ENCODE measurements around the gene WDR83. TPM values are rescaled to one million over a fixed set of nuclear protein-coding genes. Genes with fewer than 3 reads are reported as not detected.

WDR83 gene
- polyA plus RNA-seq, 4 donors = 10.9 to 23.8 (median 19.9) TPM

DNA sequence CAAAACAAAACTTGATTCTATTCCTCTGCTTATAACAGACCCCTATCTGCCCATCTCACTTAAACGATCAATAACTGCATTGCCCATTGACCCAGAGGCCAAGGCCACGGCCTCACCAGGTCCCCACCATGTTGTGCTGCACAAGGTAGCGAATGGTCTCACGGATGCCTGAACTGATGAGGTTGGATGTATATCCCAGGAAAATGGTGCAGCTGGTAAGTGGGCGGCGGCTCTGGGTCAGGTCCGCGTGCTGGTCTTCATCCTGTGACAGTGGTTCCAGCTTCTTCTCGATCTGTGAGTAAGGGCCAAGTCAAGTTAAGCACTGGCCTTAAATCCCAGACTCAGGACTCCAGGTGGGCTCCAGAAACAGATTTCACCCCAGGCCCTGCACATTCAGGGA, 13.4 kb downstream of the WDR83 start:
- no peak for DNase-seq
- Histone ChIP-seq H3K4me1 (ENCODE audit: control insufficient read depth in 3 of 3, insufficient read depth in 2 of 3, low read depth in 1 of 3, low read length in 2 of 3) (no peaks in the 10 kb centered on the region), H3K36me3 (ENCODE audit: control insufficient read depth in 3 of 3, insufficient read depth in 2 of 3, low read depth in 1 of 3, low read length in 3 of 3) (peaks cover 6 to 53% (median 10%) of the 10 kb centered on the region in 3 donors), H3K27me3 (ENCODE audit: control insufficient read depth in 3 of 3, insufficient read depth in 3 of 3, low read length in 3 of 3) (no peaks in the 10 kb centered on the region), H3K27ac (ENCODE audit: low read depth in 1 of 3, low read length in 2 of 3) (no peak overlapping the region), H3K9me3 (ENCODE audit: control insufficient read depth in 2 of 2, insufficient read depth in 1 of 2, low read depth in 1 of 2, low read length in 1 of 2) (no peaks in the 10 kb centered on the region), H3K4me3 (ENCODE audit: low read depth in 1 of 3, low read length in 3 of 3) (no peak overlapping the region)
- WGBS, 3 donors = 90 to 92% (median 91%) methylated on average over 9 of the region's 9 CpGs
- no peak for FAIRE-seq

DNA sequence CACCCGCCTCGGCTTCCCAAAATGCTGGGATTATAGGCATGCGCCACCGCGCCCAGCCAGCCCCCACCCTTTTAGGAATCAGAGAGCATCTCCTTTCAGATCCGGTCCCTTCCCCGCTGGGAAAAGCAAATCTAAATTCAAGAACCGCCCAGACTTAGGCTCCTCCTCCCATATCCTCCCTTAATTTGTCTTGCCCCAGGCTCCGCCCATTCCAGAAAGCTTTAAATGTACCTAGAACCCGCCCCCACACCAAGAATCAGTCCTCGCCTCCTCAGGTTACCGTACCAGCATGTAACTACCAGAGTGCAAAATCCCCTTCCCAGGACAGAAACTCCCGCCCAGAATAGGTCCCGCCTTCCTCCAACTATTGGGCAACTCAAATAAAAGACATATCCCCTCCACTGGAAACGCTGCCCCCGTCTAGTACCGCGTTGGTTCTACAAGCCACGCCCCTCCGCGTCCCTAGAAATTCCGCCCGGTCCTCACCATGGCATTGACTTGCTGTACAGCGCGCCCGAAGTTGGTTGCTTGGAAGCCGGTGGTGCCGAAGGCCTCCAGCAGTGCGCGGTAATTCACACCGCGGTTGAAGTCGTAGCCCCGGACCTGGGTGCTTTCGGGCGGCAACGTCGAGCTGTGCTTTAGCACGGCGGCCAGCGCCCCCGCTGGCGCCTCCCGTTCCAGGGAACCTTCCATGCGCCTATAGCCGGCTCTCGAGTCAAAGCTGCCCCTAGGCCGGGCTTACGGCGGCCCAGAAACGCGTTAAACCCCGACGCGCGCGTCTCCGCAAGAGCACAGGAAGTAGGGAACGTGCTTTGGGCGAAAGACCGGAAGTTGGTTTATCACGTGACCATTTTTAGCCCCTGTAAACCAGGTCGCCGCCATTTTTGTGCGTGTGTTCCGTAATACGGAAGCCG, 14.7 kb downstream of the WDR83 start, which contains the start of gene DHPS:
TSS of gene DHPS (minus strand) at position 807 of the 914 bp plus-strand sequence. CDS start at position 693, 114 bp downstream.
- DNase-seq (peak; percentile 97 to 98), FAIRE-seq (no peak)
- 0 to 1% (median 0%) methylated on average over 65 to 68 of the region's 68 CpGs for WGBS, 3 donors
- Histone ChIP-seq H3K27me3 (ENCODE audit: control insufficient read depth in 3 of 3, insufficient read depth in 3 of 3, low read length in 3 of 3) (no peaks in the 10 kb centered on the region), H3K36me3 (ENCODE audit: control insufficient read depth in 3 of 3, insufficient read depth in 2 of 3, low read depth in 1 of 3, low read length in 3 of 3) (peaks cover 4 to 40% (median 10%) of the 10 kb centered on the region in 3 donors), H3K27ac (ENCODE audit: low read depth in 1 of 3, low read length in 2 of 3) (peak within 1 kb of the TSS; percentile 94 to 99 (median 98)), H3K4me1 (ENCODE audit: control insufficient read depth in 3 of 3, insufficient read depth in 2 of 3, low read depth in 1 of 3, low read length in 2 of 3) (no peaks in the 10 kb centered on the region), H3K9me3 (ENCODE audit: control insufficient read depth in 2 of 2, insufficient read depth in 1 of 2, low read depth in 1 of 2, low read length in 1 of 2) (no peaks in the 10 kb centered on the region), H3K4me3 (ENCODE audit: low read depth in 1 of 3, low read length in 3 of 3) (peak within 1 kb of the TSS; percentile 85 to 93 (median 87))

DNA sequence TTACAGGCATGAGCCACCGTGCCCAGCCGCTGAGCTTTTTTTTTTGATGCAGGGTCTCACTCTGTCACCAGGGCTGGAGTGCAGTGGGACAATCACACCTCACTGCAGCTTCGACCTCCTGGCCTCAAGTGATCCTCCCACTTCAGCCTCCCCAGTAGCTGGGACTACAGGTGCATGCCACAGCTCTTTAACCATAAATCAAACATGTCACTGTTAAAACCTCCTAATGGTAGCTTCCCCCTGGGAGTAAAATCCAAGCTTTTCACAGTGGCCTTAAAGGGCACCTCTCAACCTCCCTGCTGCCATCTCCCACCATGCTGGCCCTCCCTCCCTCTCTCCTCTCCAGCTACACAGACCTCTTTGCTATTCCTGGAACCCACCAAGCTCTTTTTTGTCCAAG, 19.2 kb downstream of the WDR83 start:
- WGBS, 3 donors = 82 to 92% (median 84%) methylated on average over 3 of the region's 3 CpGs
- H3K27ac ChIP-seq (ENCODE audit: low read depth in 1 of 3, low read length in 2 of 3) = no peak overlapping the region
- H3K4me1 ChIP-seq (ENCODE audit: control insufficient read depth in 3 of 3, insufficient read depth in 2 of 3, low read depth in 1 of 3, low read length in 2 of 3) = no peaks in the 10 kb centered on the region
- no peaks in the 10 kb centered on the region for H3K27me3 ChIP-seq (ENCODE audit: control insufficient read depth in 3 of 3, insufficient read depth in 3 of 3, low read length in 3 of 3)
- no peak for FAIRE-seq
- no peaks in the 10 kb centered on the region for H3K9me3 ChIP-seq (ENCODE audit: control insufficient read depth in 2 of 2, insufficient read depth in 1 of 2, low read depth in 1 of 2, low read length in 1 of 2)
- DNase-seq = no peak
- no peak overlapping the region for H3K4me3 ChIP-seq (ENCODE audit: low read depth in 1 of 3, low read length in 3 of 3)
- peaks cover 0 to 27% (median 0%) of the 10 kb centered on the region in 3 donors for H3K36me3 ChIP-seq (ENCODE audit: control insufficient read depth in 3 of 3, insufficient read depth in 2 of 3, low read depth in 1 of 3, low read length in 3 of 3)

DNA sequence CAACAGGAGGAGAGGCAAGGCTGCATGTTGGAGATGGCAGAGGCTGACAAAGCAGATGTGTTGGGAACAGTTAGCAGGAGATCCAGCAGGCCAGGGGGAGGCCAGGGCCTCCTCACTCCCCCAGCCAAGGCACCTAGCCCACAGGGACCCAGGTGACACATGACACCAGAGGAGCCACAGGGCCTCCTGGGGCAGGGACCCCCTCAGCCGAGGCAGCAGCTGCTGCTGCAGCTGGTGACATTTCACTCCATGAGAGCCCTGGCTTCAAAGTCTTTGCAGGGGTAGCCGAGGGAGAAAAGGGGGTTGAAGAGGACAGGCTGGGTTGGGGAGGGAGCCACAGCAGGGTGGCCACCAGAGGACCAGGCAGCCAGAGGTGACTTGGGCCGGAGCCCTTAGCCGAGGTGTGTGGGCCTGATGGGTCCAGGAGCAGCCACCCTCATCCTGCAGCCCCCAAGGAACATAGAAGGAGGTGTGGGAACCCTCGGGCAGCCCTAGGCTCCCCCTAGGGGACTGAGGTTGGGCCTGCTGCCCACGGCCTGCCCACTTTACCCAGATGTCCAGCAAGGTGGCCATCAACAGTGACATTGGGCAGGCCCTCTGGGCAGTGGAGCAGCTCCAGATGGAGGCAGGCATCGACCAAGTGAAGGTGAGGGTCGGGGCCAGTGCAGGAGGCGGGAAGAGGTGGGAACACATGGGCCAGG, 21.0 kb downstream of the WDR83 start, which contains the start of gene GNG14:
TSS of gene GNG14 (plus strand) at position 503 of the 701 bp plus-strand sequence. CDS start at position 554, 51 bp downstream.
- DNase-seq (no peak), FAIRE-seq (no peak)
- Histone ChIP-seq H3K36me3 (ENCODE audit: control insufficient read depth in 3 of 3, insufficient read depth in 2 of 3, low read depth in 1 of 3, low read length in 3 of 3) (peaks cover 0 to 38% (median 0%) of the 10 kb centered on the region in 3 donors), H3K9me3 (ENCODE audit: control insufficient read depth in 2 of 2, insufficient read depth in 1 of 2, low read depth in 1 of 2, low read length in 1 of 2) (no peaks in the 10 kb centered on the region), H3K27me3 (ENCODE audit: control insufficient read depth in 3 of 3, insufficient read depth in 3 of 3, low read length in 3 of 3) (no peaks in the 10 kb centered on the region), H3K4me3 (ENCODE audit: low read depth in 1 of 3, low read length in 3 of 3) (no peak within 1 kb of the TSS), H3K27ac (ENCODE audit: low read depth in 1 of 3, low read length in 2 of 3) (no peak within 1 kb of the TSS), H3K4me1 (ENCODE audit: control insufficient read depth in 3 of 3, insufficient read depth in 2 of 3, low read depth in 1 of 3, low read length in 2 of 3) (no peaks in the 10 kb centered on the region)
- 90 to 91% (median 91%) methylated on average over 9 of the region's 9 CpGs for WGBS, 3 donors

DNA sequence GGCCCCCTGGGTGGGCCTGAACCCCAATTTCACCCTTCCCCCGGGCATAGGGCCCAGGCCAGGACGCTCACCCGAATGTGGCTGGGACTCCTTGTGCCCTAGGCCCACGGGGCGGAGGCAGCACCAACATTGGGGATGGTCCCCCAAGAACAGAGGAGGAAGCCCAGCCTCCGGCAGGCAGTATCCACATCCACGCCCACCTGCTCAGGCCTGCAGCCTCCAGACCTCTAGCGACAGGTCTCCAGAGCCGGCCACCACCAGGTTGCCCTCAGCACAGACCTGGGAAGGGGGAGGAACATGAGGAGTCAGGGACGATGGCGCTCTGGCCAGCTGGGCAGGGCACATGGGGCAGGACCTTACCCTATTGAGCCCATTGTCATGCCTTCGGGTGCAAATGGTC, 22.4 kb downstream of the WDR83 start:
- H3K27ac ChIP-seq (ENCODE audit: low read depth in 1 of 3, low read length in 2 of 3) = no peak overlapping the region
- no peaks in the 10 kb centered on the region for H3K9me3 ChIP-seq (ENCODE audit: control insufficient read depth in 2 of 2, insufficient read depth in 1 of 2, low read depth in 1 of 2, low read length in 1 of 2)
- no peak overlapping the region for H3K4me3 ChIP-seq (ENCODE audit: low read depth in 1 of 3, low read length in 3 of 3)
- H3K36me3 ChIP-seq (ENCODE audit: control insufficient read depth in 3 of 3, insufficient read depth in 2 of 3, low read depth in 1 of 3, low read length in 3 of 3) = peaks cover 0 to 38% (median 0%) of the 10 kb centered on the region in 3 donors
- no peaks in the 10 kb centered on the region for H3K27me3 ChIP-seq (ENCODE audit: control insufficient read depth in 3 of 3, insufficient read depth in 3 of 3, low read length in 3 of 3)
- no peaks in the 10 kb centered on the region for H3K4me1 ChIP-seq (ENCODE audit: control insufficient read depth in 3 of 3, insufficient read depth in 2 of 3, low read depth in 1 of 3, low read length in 2 of 3)
- no peak for FAIRE-seq
- DNase-seq = no peak
- WGBS, 3 donors = 93 to 94% (median 93%) methylated on average over 11 to 12 of the region's 12 CpGs

DNA sequence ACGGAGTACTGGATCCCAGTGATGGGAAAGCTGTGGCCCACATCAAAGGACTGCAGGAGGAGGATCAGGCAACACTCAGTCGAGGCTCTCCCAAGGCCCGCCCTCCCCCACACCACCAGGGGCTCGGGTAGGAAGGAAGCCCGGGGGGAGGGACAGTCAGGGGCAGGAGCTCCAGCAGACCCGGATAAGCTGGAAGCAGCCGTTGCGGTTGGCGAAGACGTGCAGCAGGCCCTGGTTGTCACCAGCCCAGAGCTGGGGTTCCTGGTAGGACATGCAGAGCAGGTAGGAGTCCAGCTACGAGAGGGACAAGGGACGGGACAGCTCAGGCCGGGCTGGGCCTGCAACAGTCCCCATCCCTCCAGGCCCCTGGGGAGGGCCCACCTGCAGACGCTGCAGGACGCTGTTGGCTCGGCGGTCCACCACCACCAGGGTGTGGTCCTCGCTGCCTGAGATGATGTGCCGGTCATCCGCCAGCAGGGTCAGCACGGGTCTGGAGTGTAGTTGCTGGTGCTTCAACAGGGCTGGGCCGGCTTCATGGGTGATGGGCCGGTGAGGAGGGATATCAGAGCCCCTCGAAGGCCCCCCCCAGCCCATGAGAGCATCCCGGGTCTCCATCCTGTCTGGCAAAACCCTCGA, 23.1 kb downstream of the WDR83 start:
- Histone ChIP-seq H3K36me3 (ENCODE audit: control insufficient read depth in 3 of 3, insufficient read depth in 2 of 3, low read depth in 1 of 3, low read length in 3 of 3) (peaks cover 0 to 38% (median 0%) of the 10 kb centered on the region in 3 donors), H3K27ac (ENCODE audit: low read depth in 1 of 3, low read length in 2 of 3) (no peak overlapping the region), H3K4me3 (ENCODE audit: low read depth in 1 of 3, low read length in 3 of 3) (no peak overlapping the region), H3K4me1 (ENCODE audit: control insufficient read depth in 3 of 3, insufficient read depth in 2 of 3, low read depth in 1 of 3, low read length in 2 of 3) (no peaks in the 10 kb centered on the region), H3K27me3 (ENCODE audit: control insufficient read depth in 3 of 3, insufficient read depth in 3 of 3, low read length in 3 of 3) (no peaks in the 10 kb centered on the region), H3K9me3 (ENCODE audit: control insufficient read depth in 2 of 2, insufficient read depth in 1 of 2, low read depth in 1 of 2, low read length in 1 of 2) (no peaks in the 10 kb centered on the region)
- 77 to 85% (median 84%) methylated on average over 23 to 26 of the region's 26 CpGs for WGBS, 3 donors
- DNase-seq (no peak), FAIRE-seq (no peak)

DNA sequence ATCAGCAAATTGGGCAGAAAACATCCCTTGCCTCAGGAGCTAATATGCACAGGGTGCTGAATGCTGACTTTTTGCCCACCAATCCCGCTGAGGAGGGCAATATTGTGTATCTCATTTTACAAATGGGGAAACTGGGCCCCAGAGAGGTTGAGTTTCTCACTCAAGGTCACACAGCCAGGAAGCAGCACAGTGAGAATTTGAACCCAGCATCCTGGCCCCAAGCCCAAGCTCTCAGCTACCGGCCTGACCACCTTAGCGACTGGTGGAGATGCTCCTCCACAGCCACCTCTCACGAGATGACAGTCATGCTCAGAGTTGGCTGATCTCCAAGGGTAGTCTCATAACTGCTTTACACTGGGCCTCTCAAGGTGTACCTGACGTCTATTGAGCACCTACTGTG, 26.4 kb downstream of the WDR83 start:
- Histone ChIP-seq H3K4me1 (ENCODE audit: control insufficient read depth in 3 of 3, insufficient read depth in 2 of 3, low read depth in 1 of 3, low read length in 2 of 3) (peaks cover 0 to 4% (median 3%) of the 10 kb centered on the region in 3 donors), H3K36me3 (ENCODE audit: control insufficient read depth in 3 of 3, insufficient read depth in 2 of 3, low read depth in 1 of 3, low read length in 3 of 3) (peaks cover 0 to 42% (median 0%) of the 10 kb centered on the region in 3 donors), H3K27me3 (ENCODE audit: control insufficient read depth in 3 of 3, insufficient read depth in 3 of 3, low read length in 3 of 3) (no peaks in the 10 kb centered on the region), H3K9me3 (ENCODE audit: control insufficient read depth in 2 of 2, insufficient read depth in 1 of 2, low read depth in 1 of 2, low read length in 1 of 2) (no peaks in the 10 kb centered on the region), H3K4me3 (ENCODE audit: low read depth in 1 of 3, low read length in 3 of 3) (no peak overlapping the region), H3K27ac (ENCODE audit: low read depth in 1 of 3, low read length in 2 of 3) (no peak overlapping the region)
- WGBS, 3 donors = 78 to 94% (median 88%) methylated on average over 5 of the region's 5 CpGs
- no peak for DNase-seq
- no peak for FAIRE-seq

DNA sequence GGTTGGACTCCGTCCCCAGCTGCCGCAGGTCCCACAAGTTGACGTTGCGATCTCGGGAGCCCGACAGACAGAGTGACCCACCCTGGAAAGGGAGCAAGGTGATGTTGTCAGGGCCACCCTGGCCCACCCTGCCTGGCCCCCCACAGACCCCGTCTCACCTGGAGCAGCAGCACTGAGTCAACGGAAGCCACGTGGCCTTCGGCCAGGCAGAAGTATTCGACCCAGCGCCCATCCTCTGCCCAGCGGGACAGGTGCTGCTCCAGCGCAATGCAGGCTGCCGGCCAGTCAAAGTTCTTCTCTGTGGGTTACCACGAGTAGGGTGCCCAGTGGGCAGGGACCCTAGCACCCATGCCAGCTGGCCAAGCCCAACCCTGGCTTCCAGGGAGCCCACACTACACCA, 28.0 kb downstream of the WDR83 start:
- Histone ChIP-seq H3K36me3 (ENCODE audit: control insufficient read depth in 3 of 3, insufficient read depth in 2 of 3, low read depth in 1 of 3, low read length in 3 of 3) (peaks cover 0 to 42% (median 0%) of the 10 kb centered on the region in 3 donors), H3K4me1 (ENCODE audit: control insufficient read depth in 3 of 3, insufficient read depth in 2 of 3, low read depth in 1 of 3, low read length in 2 of 3) (peaks cover 0 to 4% (median 3%) of the 10 kb centered on the region in 3 donors), H3K27me3 (ENCODE audit: control insufficient read depth in 3 of 3, insufficient read depth in 3 of 3, low read length in 3 of 3) (no peaks in the 10 kb centered on the region), H3K4me3 (ENCODE audit: low read depth in 1 of 3, low read length in 3 of 3) (no peak overlapping the region), H3K27ac (ENCODE audit: low read depth in 1 of 3, low read length in 2 of 3) (no peak overlapping the region), H3K9me3 (ENCODE audit: control insufficient read depth in 2 of 2, insufficient read depth in 1 of 2, low read depth in 1 of 2, low read length in 1 of 2) (no peaks in the 10 kb centered on the region)
- DNase-seq = no peak
- no peak for FAIRE-seq
- 87 to 92% (median 87%) methylated on average over 16 of the region's 16 CpGs for WGBS, 3 donors
